Nephron (organoid): ENCODE data around the gene AIG1.

ENCODE experiments used
- H3K27ac Mint-ChIP-seq, 3 experiments: 2 replicates each; pipeline ENCODE4 v1.8.0; 2020; ENCODE audit warnings: mixed read lengths in 3 of 3, mild to moderate bottlenecking in 2 of 3, moderate library complexity in 1 of 3
- H3K27me3 Mint-ChIP-seq: 2 replicates; pipeline ENCODE4 v1.8.0; 2021; ENCODE audit warnings: low read depth, mild to moderate bottlenecking, moderate library complexity, mixed read lengths
- H3K36me3 Mint-ChIP-seq: 2 replicates; pipeline ENCODE4 v1.8.0; 2020; ENCODE audit warnings: low read depth, mixed read lengths
- H3K4me1 Mint-ChIP-seq: 2 replicates; pipeline ENCODE4 v1.8.0; 2020; ENCODE audit warnings: mixed read lengths
- H3K4me3 Mint-ChIP-seq, 3 experiments: 2 replicates each; pipeline ENCODE4 v1.8.0; 2020; ENCODE audit warnings: mild to moderate bottlenecking in 3 of 3, mixed read lengths in 3 of 3, moderate library complexity in 2 of 3
- H3K9me3 Mint-ChIP-seq: 2 replicates; pipeline ENCODE4 v1.8.0; 2020; ENCODE audit warnings: mixed read lengths
- TF ChIP-seq, protein P1 (sequence below), 3 experiments: fragments of 200-600 bp; sonication (generic); IDR thresholded peaks; one replicate each; pipeline ENCODE4 v1.5.0; 2021; ENCODE audit warnings: antibody characterized with exemption in 3 of 3; ENCODE audit not compliant: unreplicated experiment in 3 of 3

Gene AIG1

GRCh38 chr6:143119260-143119659 is 58.6 kb downstream of the AIG1 start:
- TF ChIP-seq, protein P1, sequence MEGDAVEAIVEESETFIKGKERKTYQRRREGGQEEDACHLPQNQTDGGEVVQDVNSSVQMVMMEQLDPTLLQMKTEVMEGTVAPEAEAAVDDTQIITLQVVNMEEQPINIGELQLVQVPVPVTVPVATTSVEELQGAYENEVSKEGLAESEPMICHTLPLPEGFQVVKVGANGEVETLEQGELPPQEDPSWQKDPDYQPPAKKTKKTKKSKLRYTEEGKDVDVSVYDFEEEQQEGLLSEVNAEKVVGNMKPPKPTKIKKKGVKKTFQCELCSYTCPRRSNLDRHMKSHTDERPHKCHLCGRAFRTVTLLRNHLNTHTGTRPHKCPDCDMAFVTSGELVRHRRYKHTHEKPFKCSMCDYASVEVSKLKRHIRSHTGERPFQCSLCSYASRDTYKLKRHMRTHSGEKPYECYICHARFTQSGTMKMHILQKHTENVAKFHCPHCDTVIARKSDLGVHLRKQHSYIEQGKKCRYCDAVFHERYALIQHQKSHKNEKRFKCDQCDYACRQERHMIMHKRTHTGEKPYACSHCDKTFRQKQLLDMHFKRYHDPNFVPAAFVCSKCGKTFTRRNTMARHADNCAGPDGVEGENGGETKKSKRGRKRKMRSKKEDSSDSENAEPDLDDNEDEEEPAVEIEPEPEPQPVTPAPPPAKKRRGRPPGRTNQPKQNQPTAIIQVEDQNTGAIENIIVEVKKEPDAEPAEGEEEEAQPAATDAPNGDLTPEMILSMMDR (IDR thresholded peaks at IDR 0.05; ENCODE audit: unreplicated experiment in 3 of 3) = no peak
- Mint-ChIP-seq H3K27ac (no peak overlapping the region), H3K4me1 (no peaks in the 10 kb centered on the region), H3K4me3 (no peak overlapping the region), H3K9me3 (peaks cover 15% of the 10 kb centered on the region), H3K36me3 (peaks cover 13% of the 10 kb centered on the region), H3K27me3 (no peaks in the 10 kb centered on the region)

DNA sequence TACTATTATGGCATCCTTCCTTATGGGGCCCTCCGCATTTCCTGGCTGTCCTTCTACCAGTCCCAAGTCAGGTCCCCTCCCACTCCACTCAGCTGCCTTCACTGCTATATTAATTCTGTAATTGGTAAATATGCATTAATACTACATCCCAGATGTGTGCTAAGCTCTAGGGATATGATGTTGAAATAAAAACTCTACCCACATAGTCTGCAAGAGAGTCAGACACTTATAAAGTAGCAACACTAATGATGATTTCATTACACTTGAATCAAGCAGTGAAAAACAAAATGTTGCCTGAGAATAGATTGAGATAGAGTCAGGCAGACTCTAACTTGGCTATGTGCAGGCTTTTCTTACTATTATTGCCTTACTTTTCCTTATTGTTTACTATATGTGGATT is 62.4 kb downstream of the AIG1 start:
- peaks cover 11% of the 10 kb centered on the region for H3K36me3 Mint-ChIP-seq
- no peak overlapping the region for H3K4me3 Mint-ChIP-seq
- H3K4me1 Mint-ChIP-seq = no peaks in the 10 kb centered on the region
- peaks cover 7% of the 10 kb centered on the region for H3K9me3 Mint-ChIP-seq
- TF ChIP-seq, protein P1 (IDR thresholded peaks at IDR 0.05; ENCODE audit: unreplicated experiment in 3 of 3) = no peak
- H3K27ac Mint-ChIP-seq = no peak overlapping the region
- H3K27me3 Mint-ChIP-seq = no peaks in the 10 kb centered on the region

- H3K36me3 Mint-ChIP-seq = peaks cover 15% of the 10 kb centered on the region
- no peak overlapping the region for H3K4me3 Mint-ChIP-seq
- no peak overlapping the region for H3K27ac Mint-ChIP-seq
- TF ChIP-seq, protein P1 (IDR thresholded peaks at IDR 0.05; ENCODE audit: unreplicated experiment in 3 of 3) = no peak
- H3K4me1 Mint-ChIP-seq = no peaks in the 10 kb centered on the region
- peaks cover 10% of the 10 kb centered on the region for H3K9me3 Mint-ChIP-seq
- H3K27me3 Mint-ChIP-seq = no peaks in the 10 kb centered on the region
Observed at GRCh38 chr6:143123941-143124340, 63.3 kb downstream of the AIG1 start.

DNA sequence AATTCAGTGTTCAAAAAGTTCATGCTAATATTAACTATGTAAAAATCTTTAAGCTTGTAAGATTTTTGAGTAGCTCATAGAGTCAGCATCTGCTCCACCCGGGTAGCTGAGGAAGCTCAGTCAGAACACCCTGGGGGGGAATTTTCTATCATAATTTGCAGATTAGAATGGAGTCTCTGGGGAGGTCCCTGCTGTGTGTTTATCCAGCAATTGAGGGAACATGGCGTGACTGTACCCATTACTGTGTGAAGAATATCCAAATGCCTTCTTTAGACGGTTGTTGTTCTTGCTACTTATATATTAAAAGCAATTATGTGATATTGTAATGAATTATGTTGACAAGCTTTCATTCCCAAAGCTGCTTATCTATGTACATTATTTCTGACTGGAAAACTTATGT is 64.8 kb downstream of the AIG1 start:
- peaks cover 10% of the 10 kb centered on the region for H3K9me3 Mint-ChIP-seq
- H3K4me3 Mint-ChIP-seq = no peak overlapping the region
- peaks cover 19% of the 10 kb centered on the region for H3K36me3 Mint-ChIP-seq
- no peaks in the 10 kb centered on the region for H3K27me3 Mint-ChIP-seq
- H3K4me1 Mint-ChIP-seq = no peaks in the 10 kb centered on the region
- no peak overlapping the region for H3K27ac Mint-ChIP-seq
- TF ChIP-seq, protein P1 (IDR thresholded peaks at IDR 0.05; ENCODE audit: unreplicated experiment in 3 of 3) = no peak

DNA sequence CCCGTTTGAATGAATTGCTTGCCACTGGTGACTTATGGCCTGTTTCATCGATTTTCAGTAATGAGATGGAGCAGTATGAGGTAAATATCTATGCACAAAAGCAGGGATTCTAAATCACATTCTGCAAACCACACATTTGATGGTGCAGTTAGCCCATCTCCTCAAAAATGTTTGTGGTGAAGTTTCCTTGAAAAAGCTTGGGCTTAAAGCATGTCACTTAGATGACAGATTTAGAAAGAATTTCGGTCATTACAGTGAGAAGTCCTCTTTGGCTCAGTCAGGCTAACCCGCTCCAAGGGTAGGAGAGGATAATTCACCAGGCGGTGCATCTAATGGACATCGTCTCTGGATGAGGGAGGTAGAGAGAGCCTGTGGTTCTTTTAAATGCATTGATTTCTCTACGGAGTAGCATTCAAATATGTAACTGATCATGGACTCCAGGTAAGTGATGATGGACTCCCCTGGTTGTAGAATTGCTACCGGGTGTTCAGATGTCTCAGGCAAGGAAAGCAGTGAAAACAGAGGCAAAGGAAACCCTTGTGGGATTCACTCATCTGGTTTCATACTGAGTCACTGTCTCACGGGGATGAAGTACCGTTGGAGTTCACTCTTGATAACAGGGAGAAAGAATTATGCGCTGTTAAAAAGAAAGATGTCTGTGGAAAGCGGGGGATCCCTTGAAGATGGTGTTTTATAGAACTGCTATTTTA is 65.3 kb downstream of the AIG1 start:
- no peak overlapping the region for H3K27ac Mint-ChIP-seq
- TF ChIP-seq, protein P1 (IDR thresholded peaks at IDR 0.05; ENCODE audit: unreplicated experiment in 3 of 3) = no peak
- H3K9me3 Mint-ChIP-seq = peaks cover 13% of the 10 kb centered on the region
- peaks cover 24% of the 10 kb centered on the region for H3K36me3 Mint-ChIP-seq
- no peak overlapping the region for H3K4me3 Mint-ChIP-seq
- H3K4me1 Mint-ChIP-seq = no peaks in the 10 kb centered on the region
- no peaks in the 10 kb centered on the region for H3K27me3 Mint-ChIP-seq

DNA sequence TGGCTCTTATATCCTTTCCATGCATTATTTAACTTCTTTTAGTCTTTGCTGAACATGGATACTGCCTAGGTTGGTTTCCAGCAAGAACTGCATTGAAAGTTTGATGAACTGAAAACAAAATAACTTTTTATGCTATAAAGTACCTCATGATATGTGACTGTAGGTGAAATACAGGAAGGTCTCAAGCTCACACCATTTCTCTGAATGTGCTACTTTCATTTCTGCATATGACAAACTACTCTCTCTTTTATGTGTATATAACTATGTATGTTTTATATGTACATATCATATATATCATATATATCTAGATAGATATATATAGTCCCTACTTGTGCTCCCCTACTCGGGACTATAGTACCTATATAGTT is 65.9 kb downstream of the AIG1 start:
- Mint-ChIP-seq H3K36me3 (peaks cover 24% of the 10 kb centered on the region), H3K9me3 (peaks cover 14% of the 10 kb centered on the region), H3K27me3 (no peaks in the 10 kb centered on the region), H3K4me3 (no peak overlapping the region), H3K27ac (no peak overlapping the region), H3K4me1 (no peaks in the 10 kb centered on the region)
- TF ChIP-seq, protein P1 (IDR thresholded peaks at IDR 0.05; ENCODE audit: unreplicated experiment in 3 of 3) = no peak
